ENCODE data around the gene PEMT. TPM values are rescaled to one million over a fixed set of nuclear protein-coding genes. Genes with fewer than 3 reads are reported as not detected.

The PEMT gene
- total RNA-seq, 1 experiment from 2014 or later = 178 TPM

DNA sequence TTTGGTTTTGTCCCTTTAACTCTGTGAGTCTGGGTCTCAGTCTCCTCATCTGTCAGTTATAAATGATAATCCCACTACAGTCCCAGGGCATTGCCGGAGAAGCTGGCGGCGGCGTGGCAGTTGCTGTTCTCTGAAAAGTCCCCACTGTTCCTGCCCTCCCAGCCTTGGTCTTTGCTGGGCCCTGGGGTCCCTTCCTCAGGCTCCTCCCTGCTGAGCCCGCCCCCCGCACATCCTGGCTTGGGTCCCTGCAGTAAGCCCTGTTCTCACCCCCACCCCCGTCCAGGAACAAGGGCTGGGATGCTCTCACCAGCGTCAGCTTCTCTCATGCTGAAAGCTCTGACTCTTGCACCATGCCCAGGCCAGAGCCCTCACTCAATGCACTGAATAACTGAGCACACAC, 35.3 kb upstream of the PEMT start:
- Histone ChIP-seq H3K4me1 (ENCODE audit: insufficient read depth, low read length) (no peaks in the 10 kb centered on the region), H3K9ac (ENCODE audit: low read length) (no peak overlapping the region), H3K27ac (ENCODE audit: low read length) (no peak overlapping the region), H4K20me1 (ENCODE audit: low read length) (no peaks in the 10 kb centered on the region), H3K9me3 (ENCODE audit: low read length) (no peaks in the 10 kb centered on the region), H3F3A (ENCODE audit: low read length, unreplicated experiment) (no peaks in the 10 kb centered on the region), H2AFZ (ENCODE audit: low read length) (no peak overlapping the region), H3K36me3 (ENCODE audit: low read depth, low read length) (no peaks in the 10 kb centered on the region), H3K79me2 (ENCODE audit: low read length) (no peaks in the 10 kb centered on the region), H3K27me3 (ENCODE audit: low read length) (no peaks in the 10 kb centered on the region), H3K9me2 (replicated peaks; ENCODE audit: low read length) (no peaks in the 10 kb centered on the region), H3K4me3 (ENCODE audit: low read length) (no peak overlapping the region), H3K4me2 (ENCODE audit: low read length) (no peak overlapping the region)
- DNase-seq (no peak), ATAC-seq (no peak)
- BruUV-seq (replicated peaks) = no TSS peak
- intact Hi-C loops (cut with micrococcal nuclease) = no loop called here
- TF ChIP-seq, protein P1, sequence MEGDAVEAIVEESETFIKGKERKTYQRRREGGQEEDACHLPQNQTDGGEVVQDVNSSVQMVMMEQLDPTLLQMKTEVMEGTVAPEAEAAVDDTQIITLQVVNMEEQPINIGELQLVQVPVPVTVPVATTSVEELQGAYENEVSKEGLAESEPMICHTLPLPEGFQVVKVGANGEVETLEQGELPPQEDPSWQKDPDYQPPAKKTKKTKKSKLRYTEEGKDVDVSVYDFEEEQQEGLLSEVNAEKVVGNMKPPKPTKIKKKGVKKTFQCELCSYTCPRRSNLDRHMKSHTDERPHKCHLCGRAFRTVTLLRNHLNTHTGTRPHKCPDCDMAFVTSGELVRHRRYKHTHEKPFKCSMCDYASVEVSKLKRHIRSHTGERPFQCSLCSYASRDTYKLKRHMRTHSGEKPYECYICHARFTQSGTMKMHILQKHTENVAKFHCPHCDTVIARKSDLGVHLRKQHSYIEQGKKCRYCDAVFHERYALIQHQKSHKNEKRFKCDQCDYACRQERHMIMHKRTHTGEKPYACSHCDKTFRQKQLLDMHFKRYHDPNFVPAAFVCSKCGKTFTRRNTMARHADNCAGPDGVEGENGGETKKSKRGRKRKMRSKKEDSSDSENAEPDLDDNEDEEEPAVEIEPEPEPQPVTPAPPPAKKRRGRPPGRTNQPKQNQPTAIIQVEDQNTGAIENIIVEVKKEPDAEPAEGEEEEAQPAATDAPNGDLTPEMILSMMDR (conservative IDR thresholded peaks at IDR 0.05; ENCODE audit: low read depth, low read length) = no peak
- TF ChIP-seq EZH2phosphoT487 (IDR thresholded peaks at IDR 0.05; ENCODE audit: borderline replicate concordance, low read length) (no peak), EZH2 (IDR thresholded peaks at IDR 0.05; ENCODE audit: low read length, unreplicated experiment) (no peak)
- POLR2A ChIA-PET (ENCODE audit: unreplicated experiment) = no interaction called here
- CTCF ChIA-PET = no interaction called here

DNA sequence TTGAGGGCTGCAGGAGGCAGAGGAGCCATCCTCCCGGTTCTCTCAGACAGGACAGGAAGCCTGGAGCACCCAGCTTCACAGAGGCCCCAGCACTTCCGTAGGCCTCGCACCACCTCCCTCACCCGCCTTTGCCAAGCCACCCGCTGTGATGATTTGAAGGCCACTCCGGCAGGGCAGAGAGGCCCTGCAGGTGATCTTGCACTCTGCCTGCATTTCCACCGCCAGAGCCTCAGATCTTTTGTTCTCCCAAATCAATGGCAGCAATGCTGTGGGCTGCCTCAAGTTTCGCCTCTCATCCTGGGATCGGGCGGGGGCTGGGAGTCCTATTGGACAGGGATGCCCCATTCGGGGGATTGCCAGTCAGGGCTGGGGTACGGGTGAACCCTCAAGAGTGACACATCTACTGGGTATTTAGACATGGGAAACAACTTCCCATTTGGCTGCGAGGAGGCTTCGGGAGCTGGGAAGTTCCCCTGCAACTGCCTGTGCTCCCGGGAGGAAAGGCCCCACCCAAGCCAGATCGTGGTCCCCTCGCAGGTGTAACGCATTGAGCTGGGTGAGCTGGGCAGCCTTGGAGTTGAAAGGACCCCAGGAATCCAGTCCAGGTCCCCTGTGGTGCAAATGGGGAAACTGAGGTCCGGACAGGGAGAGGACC, 34.8 kb upstream of the PEMT start:
- BruUV-seq (replicated peaks) = no TSS peak
- no peak for DNase-seq

DNA sequence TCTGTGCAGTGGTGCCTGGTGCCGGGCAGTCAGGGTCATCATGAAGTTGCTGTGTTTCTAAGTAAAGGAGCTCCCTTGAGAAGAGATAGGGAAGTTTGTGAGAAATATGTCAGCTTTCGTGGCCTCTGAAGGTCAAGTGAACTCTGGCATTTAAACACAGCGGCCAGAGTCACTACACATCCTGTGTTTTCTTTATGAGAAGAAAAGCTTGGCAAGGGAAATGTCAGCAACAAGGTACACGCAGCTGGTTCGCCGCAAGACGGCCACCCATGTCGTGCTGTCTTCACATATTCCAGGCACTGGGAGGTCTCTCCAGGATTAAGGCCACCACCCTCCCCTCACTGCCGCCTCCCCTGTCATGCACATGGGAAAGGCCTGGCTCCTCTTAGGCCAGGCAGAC, 33.2 kb upstream of the PEMT start:
- Histone ChIP-seq H4K20me1 (ENCODE audit: low read length) (no peaks in the 10 kb centered on the region), H3K27ac (ENCODE audit: low read length) (no peak overlapping the region), H2AFZ (ENCODE audit: low read length) (no peak overlapping the region), H3K36me3 (ENCODE audit: low read depth, low read length) (no peaks in the 10 kb centered on the region), H3K27me3 (ENCODE audit: low read length) (no peaks in the 10 kb centered on the region), H3K4me1 (ENCODE audit: insufficient read depth, low read length) (no peaks in the 10 kb centered on the region), H3K9me2 (replicated peaks; ENCODE audit: low read length) (no peaks in the 10 kb centered on the region), H3F3A (ENCODE audit: low read length, unreplicated experiment) (no peaks in the 10 kb centered on the region), H3K4me2 (ENCODE audit: low read length) (no peak overlapping the region), H3K79me2 (ENCODE audit: low read length) (no peaks in the 10 kb centered on the region), H3K9ac (ENCODE audit: low read length) (no peak overlapping the region), H3K9me3 (ENCODE audit: low read length) (no peaks in the 10 kb centered on the region), H3K4me3 (ENCODE audit: low read length) (no peak overlapping the region)
- no peak for DNase-seq
- CTCF ChIA-PET = no interaction called here
- ATAC-seq = no peak
- POLR2A ChIA-PET (ENCODE audit: unreplicated experiment) = no interaction called here
- intact Hi-C loops (cut with micrococcal nuclease) = no loop called here
- TF ChIP-seq, protein P1 (conservative IDR thresholded peaks at IDR 0.05; ENCODE audit: low read depth, low read length) = no peak
- TF ChIP-seq EZH2phosphoT487 (IDR thresholded peaks at IDR 0.05; ENCODE audit: borderline replicate concordance, low read length) (no peak), EZH2 (IDR thresholded peaks at IDR 0.05; ENCODE audit: low read length, unreplicated experiment) (no peak)
- BruUV-seq (replicated peaks) = no TSS peak

More for the DNA sequence above, 34.8 kb upstream of the PEMT start:
- TF ChIP-seq, protein P1 (conservative IDR thresholded peaks at IDR 0.05; ENCODE audit: low read depth, low read length) = no peak
- TF ChIP-seq EZH2 (IDR thresholded peaks at IDR 0.05; ENCODE audit: low read length, unreplicated experiment) (no peak), EZH2phosphoT487 (IDR thresholded peaks at IDR 0.05; ENCODE audit: borderline replicate concordance, low read length) (no peak)
- H3K4me2 ChIP-seq (ENCODE audit: low read length) = no peak overlapping the region
- H3K79me2 ChIP-seq (ENCODE audit: low read length) = no peaks in the 10 kb centered on the region
- no peaks in the 10 kb centered on the region for H3K4me1 ChIP-seq (ENCODE audit: insufficient read depth, low read length)
- H2AFZ ChIP-seq (ENCODE audit: low read length) = no peak overlapping the region
- H3F3A ChIP-seq (ENCODE audit: low read length, unreplicated experiment) = no peaks in the 10 kb centered on the region
- no peak overlapping the region for H3K27ac ChIP-seq (ENCODE audit: low read length)
- H3K9me3 ChIP-seq (ENCODE audit: low read length) = no peaks in the 10 kb centered on the region
- intact Hi-C loops (cut with micrococcal nuclease) = no loop called here
- no peak overlapping the region for H3K9ac ChIP-seq (ENCODE audit: low read length)
- ATAC-seq = no peak
- no peaks in the 10 kb centered on the region for H4K20me1 ChIP-seq (ENCODE audit: low read length)
- H3K9me2 ChIP-seq (replicated peaks; ENCODE audit: low read length) = no peaks in the 10 kb centered on the region
- H3K4me3 ChIP-seq (ENCODE audit: low read length) = no peak overlapping the region
- H3K27me3 ChIP-seq (ENCODE audit: low read length) = no peaks in the 10 kb centered on the region
- no peaks in the 10 kb centered on the region for H3K36me3 ChIP-seq (ENCODE audit: low read depth, low read length)
- ChIA-PET POLR2A (ENCODE audit: unreplicated experiment) (no interaction called here), CTCF (no interaction called here)

All from PC-3 (cell line).